Ishikawa (cell line): Measurements from ENCODE around the gene ZP1.

Source experiments
- CEBPB ChIP-seq: IDR thresholded peaks from 2 replicates; pipeline ENCODE4 v1.6.1; 2012
- CREB1 ChIP-seq: IDR thresholded peaks from 2 replicates; pipeline ENCODE4 v1.6.1; 2012; ENCODE audit warnings: low read depth
- EGR1 ChIP-seq: IDR thresholded peaks from 2 replicates; pipeline ENCODE4 v1.6.1; 2012
- EP300 ChIP-seq: IDR thresholded peaks from 2 replicates; pipeline ENCODE4 v1.6.1; 2012; ENCODE audit warnings: borderline replicate concordance
- FOXM1 ChIP-seq: IDR thresholded peaks from 2 replicates; pipeline ENCODE4 v1.6.1; 2012; ENCODE audit warnings: low read depth, borderline replicate concordance
- MAX ChIP-seq: IDR thresholded peaks from 2 replicates; pipeline ENCODE4 v1.6.1; 2012
- NFIC ChIP-seq: IDR thresholded peaks from 2 replicates; pipeline ENCODE4 v1.6.1; 2012
- RAD21 ChIP-seq: IDR thresholded peaks from 2 replicates; pipeline ENCODE4 v1.6.1; 2012; ENCODE audit warnings: low read depth
- REST ChIP-seq: IDR thresholded peaks from 2 replicates; pipeline ENCODE4 v1.6.1; 2012; ENCODE audit warnings: low read depth, mild to moderate bottlenecking
- TAF1 ChIP-seq: IDR thresholded peaks from 2 replicates; pipeline ENCODE4 v1.6.1; 2012; ENCODE audit warnings: low read depth, mild to moderate bottlenecking
- TCF12 ChIP-seq: IDR thresholded peaks from 2 replicates; pipeline ENCODE4 v1.6.1; 2012; ENCODE audit warnings: low read depth
- TEAD4 ChIP-seq: IDR thresholded peaks from 2 replicates; pipeline ENCODE4 v1.6.1; 2012
- USF1 ChIP-seq: IDR thresholded peaks from 2 replicates; pipeline ENCODE4 v1.6.1; 2012
- YY1 ChIP-seq: IDR thresholded peaks from 2 replicates; pipeline ENCODE4 v1.6.1; 2012; ENCODE audit warnings: low read depth
- ZBTB7A ChIP-seq: IDR thresholded peaks from 2 replicates; pipeline ENCODE4 v1.6.1; 2012; ENCODE audit warnings: low read depth

The ZP1 gene

DNA sequence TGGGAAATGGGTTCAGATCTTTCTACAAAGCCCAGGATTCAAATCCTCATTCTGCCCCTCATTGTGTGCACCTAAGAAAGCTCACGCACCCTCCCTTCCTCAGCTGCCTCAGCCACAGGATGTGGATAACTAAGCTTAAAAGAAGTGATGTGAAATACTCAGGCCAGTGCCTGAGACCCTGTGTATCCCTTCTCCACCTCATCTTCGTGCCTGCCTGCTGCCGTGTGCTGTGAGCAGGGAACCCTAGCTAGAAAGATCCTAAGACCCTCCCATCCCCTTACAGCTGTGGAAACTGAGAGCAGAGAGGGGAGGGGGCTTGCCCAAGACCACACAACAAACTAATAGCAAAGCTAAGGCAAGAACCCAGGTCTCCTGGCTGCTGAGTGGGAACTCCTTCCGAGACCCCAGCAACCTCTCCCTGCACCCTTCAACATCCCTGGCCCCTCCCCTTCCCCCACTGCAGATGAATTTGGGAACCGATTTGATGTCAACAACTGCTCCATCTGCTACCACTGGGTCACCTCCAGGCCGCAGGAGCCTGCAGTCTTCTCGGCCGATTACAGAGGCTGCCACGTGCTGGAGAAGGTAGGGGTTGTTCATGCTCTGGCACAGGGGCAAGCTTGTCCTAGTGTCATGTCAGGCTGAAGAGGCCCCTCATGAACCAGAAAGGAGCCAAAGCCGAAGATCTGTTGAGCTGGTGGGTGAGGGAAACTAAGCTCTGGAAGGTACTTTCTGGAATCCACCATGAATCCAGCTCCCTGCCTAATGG, 1.5 kb downstream of the ZP1 start:
- TF ChIP-seq EGR1 (no peak), REST (no peak), TCF12 (no peak), CREB1 (no peak), FOXM1 (no peak), TAF1 (no peak), MAX (no peak), EP300 (no peak), ZBTB7A (no peak), CEBPB (no peak), RAD21 (no peak), NFIC (no peak)

GRCh38 chr11:60869451-60869825, 2.1 kb downstream of the ZP1 start:
- TF ChIP-seq RAD21 = no peak
- TF ChIP-seq ZBTB7A = no peak
- no peak for TF ChIP-seq USF1
- TF ChIP-seq FOXM1 = no peak
- no peak for TF ChIP-seq EP300
- no peak for TF ChIP-seq CREB1
- TF ChIP-seq MAX = no peak
- TF ChIP-seq NFIC = no peak
- TF ChIP-seq YY1 = no peak
- no peak for TF ChIP-seq TCF12
- no peak for TF ChIP-seq EGR1
- no peak for TF ChIP-seq TAF1
- no peak for TF ChIP-seq TEAD4
- TF ChIP-seq REST = no peak

DNA sequence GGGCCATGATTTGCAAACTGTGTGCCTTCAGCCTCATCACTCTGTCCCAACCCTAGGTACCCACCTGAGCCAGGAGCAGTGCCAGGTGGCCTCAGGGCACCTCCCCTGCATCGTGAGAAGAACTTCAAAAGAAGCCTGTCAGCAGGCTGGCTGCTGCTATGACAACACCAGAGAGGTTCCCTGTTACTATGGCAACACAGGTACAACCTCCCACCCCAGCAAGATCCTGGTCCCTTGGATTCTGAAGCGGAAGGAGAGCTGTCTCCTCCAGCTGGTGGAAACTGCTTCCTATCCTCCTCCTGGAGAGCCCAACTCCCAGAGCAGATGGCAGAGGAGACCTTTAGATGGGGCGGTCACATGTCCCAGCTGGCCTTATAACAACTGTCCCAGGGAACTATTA, 2.9 kb downstream of the ZP1 start:
- no peak for TF ChIP-seq EP300
- no peak for TF ChIP-seq TEAD4
- no peak for TF ChIP-seq FOXM1
- TF ChIP-seq REST = no peak
- no peak for TF ChIP-seq CREB1
- no peak for TF ChIP-seq RAD21
- TF ChIP-seq USF1 = no peak

DNA sequence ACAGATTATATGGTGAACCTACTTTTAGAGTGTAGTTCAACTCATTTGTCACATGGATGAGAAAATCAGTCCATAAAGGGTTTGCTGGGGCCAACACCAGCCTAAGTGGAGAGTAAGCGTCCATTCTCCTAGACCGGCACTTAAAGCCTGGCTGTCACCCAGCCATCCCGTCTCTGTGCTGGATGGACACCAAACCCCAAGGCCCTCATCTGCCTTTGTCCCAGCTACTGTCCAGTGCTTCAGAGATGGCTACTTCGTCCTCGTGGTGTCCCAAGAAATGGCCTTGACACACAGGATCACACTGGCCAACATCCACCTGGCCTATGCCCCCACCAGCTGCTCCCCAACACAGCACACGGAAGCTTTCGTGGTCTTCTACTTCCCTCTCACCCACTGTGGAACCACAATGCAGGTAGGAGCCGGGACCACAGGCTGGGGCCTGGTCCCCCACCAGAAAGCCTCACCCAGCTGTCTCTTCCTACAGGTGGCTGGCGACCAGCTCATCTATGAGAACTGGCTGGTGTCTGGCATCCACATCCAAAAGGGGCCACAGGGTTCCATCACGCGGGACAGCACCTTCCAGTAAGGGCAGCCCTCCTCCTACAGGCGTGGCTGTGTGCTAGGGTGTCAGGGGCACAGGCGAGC, 3.5 kb downstream of the ZP1 start:
- TF ChIP-seq ZBTB7A = no peak
- TF ChIP-seq YY1 = no peak
- TF ChIP-seq MAX = no peak
- no peak for TF ChIP-seq NFIC
